Suprapubic skin (tissue), 4 donors: ENCODE results near the gene UNCX. TPM values are rescaled to one million over a fixed set of nuclear protein-coding genes. Genes with fewer than 3 reads are reported as not detected.
A peak's percentile ranks its signal among the peaks of the same experiment; 100 is the strongest.
"Not testable (repeated sequence)": the region's sequence is repeated elsewhere in the genome, so short reads cannot be mapped to it uniquely, and the experiment has no call there.

Experiments used
- DNase-seq, 2 donors: peaks; one replicate each; pipeline ENCODE4 v3.0.0-alpha.2; 2019; ENCODE audit warnings: low spot score in 2 of 2
- H3K27ac ChIP-seq: fragments of 200-600 bp; sonication (generic); one replicate; pipeline ENCODE4 v1.5.1; 2019
- H3K27me3 ChIP-seq: fragments of 200-600 bp; sonication (generic); one replicate; pipeline ENCODE4 v1.5.1; 2019
- H3K36me3 ChIP-seq: fragments of 200-600 bp; sonication (generic); one replicate; pipeline ENCODE4 v1.5.1; 2019
- H3K4me1 ChIP-seq: fragments of 200-600 bp; sonication (generic); one replicate; pipeline ENCODE4 v1.5.1; 2019
- H3K4me3 ChIP-seq: fragments of 200-600 bp; sonication (generic); one replicate; pipeline ENCODE4 v1.5.1; 2019; ENCODE audit warnings: mild to moderate bottlenecking
- H3K9me3 ChIP-seq: fragments of 200-600 bp; sonication (generic); one replicate; pipeline ENCODE4 v1.5.1; 2019
- CTCF ChIP-seq, 2 donors: fragments of 200-600 bp in 1 of 2; fragments of 450-650 bp in 1 of 2; sonication (generic) in 1 of 2; IDR thresholded peaks; one replicate each; pipeline ENCODE4 v1.5.1; 2016 to 2019; ENCODE audit warnings: antibody characterized with exemption in 2 of 2, mild to moderate bottlenecking in 1 of 2, moderate library complexity in 1 of 2
- EP300 ChIP-seq: sonication (generic); formaldehyde crosslinking; IDR thresholded peaks from one replicate; pipeline ENCODE4 v1.6.1; 2017; ENCODE audit warnings: antibody characterized with exemption
- POLR2A ChIP-seq, 2 donors: fragments of 450-650 bp; IDR thresholded peaks; one replicate each; pipeline ENCODE4 v1.6.1; 2017; ENCODE audit warnings: antibody characterized with exemption in 2 of 2, mild to moderate bottlenecking in 2 of 2, moderate library complexity in 2 of 2
- POLR2AphosphoS5 ChIP-seq, 3 donors: sonication (generic); formaldehyde crosslinking; IDR thresholded peaks; one replicate each; pipeline ENCODE4 v1.6.1; 2017; ENCODE audit warnings: antibody characterized with exemption in 3 of 3
- whole genome bisulfite sequencing: methylation state at CpG from one replicate; pipeline ENCODE4 v1.1.5; 2018; 5-methylcytosine and 5-hydroxymethylcytosine counted together
- total RNA-seq, 4 donors: library from RNA; depleted of rRNA; stranded (reverse); fragments of >200 nt; gene quantifications; one replicate each; pipeline ENCODE4 v1.1.0, GENCODE V29; 2016

Gene UNCX
- total RNA-seq, 4 donors from 2014 or later: not detected

- Histone ChIP-seq H3K9me3 (no peaks in the 10 kb centered on the region), H3K27me3 (peaks cover 80% of the 10 kb centered on the region), H3K4me3 (no peak overlapping the region), H3K4me1 (no peaks in the 10 kb centered on the region), H3K27ac (no peak overlapping the region), H3K36me3 (no peaks in the 10 kb centered on the region)
- WGBS: 51% methylated on average over 15 of the region's 15 CpGs
- no peak for TF ChIP-seq EP300
- TF ChIP-seq CTCF (IDR thresholded peaks at IDR 0.05): no peak
- no peak for TF ChIP-seq POLR2A (IDR thresholded peaks at IDR 0.05)
- DNase-seq: no peak
These were observed 40.4 kb upstream of the UNCX start for GRCh38 chr7:1192171-1192676.

GRCh38 chr7:1193593-1194424, 38.9 kb upstream of the UNCX start:
- WGBS: 37% methylated on average over 8 of the region's 36 CpGs
- H3K4me3 ChIP-seq: no peak overlapping the region
- H3K36me3 ChIP-seq: no peaks in the 10 kb centered on the region
- TF ChIP-seq POLR2A (IDR thresholded peaks at IDR 0.05) (no peak), POLR2AphosphoS5 (IDR thresholded peaks at IDR 0.05) (no peak), CTCF (IDR thresholded peaks at IDR 0.05) (peak in 1 of 2 donors; percentile 34), EP300 (no peak)
- H3K27ac ChIP-seq: no peak overlapping the region
- peaks cover 83% of the 10 kb centered on the region for H3K27me3 ChIP-seq
- no peak for DNase-seq
- H3K9me3 ChIP-seq: no peaks in the 10 kb centered on the region
- H3K4me1 ChIP-seq: no peaks in the 10 kb centered on the region

- not testable (repeated sequence) for H3K4me3 ChIP-seq, H3K9me3 ChIP-seq, H3K36me3 ChIP-seq, H3K27ac ChIP-seq, DNase-seq, H3K4me1 ChIP-seq
- no CpG with 5 or more reads among the region's 4 CpGs for WGBS
- peaks cover 88% of the 10 kb centered on the region for H3K27me3 ChIP-seq
These were observed 36.2 kb upstream of the UNCX start for GRCh38 chr7:1196441-1196840.

- H3K36me3 ChIP-seq: no peaks in the 10 kb centered on the region
- 93% methylated on average over 6 of the region's 6 CpGs for WGBS
- H3K9me3 ChIP-seq: no peaks in the 10 kb centered on the region
- no peak overlapping the region for H3K4me3 ChIP-seq
- H3K27me3 ChIP-seq: peaks cover 88% of the 10 kb centered on the region
- DNase-seq: no peak
- H3K27ac ChIP-seq: no peak overlapping the region
- H3K4me1 ChIP-seq: no peaks in the 10 kb centered on the region
- TF ChIP-seq EP300 (no peak), POLR2A (IDR thresholded peaks at IDR 0.05) (no peak), CTCF (IDR thresholded peaks at IDR 0.05) (no peak), POLR2AphosphoS5 (IDR thresholded peaks at IDR 0.05) (no peak)
These were observed 35.7 kb upstream of the UNCX start for GRCh38 chr7:1196950-1197349.

GRCh38 chr7:1197997-1198625, 34.6 kb upstream of the UNCX start:
- H3K36me3 ChIP-seq: no peaks in the 10 kb centered on the region
- no peak for TF ChIP-seq POLR2AphosphoS5 (IDR thresholded peaks at IDR 0.05)
- no peak for TF ChIP-seq CTCF (IDR thresholded peaks at IDR 0.05)
- no peak for TF ChIP-seq EP300
- TF ChIP-seq POLR2A (IDR thresholded peaks at IDR 0.05): no peak
- DNase-seq: no peak
- H3K4me1 ChIP-seq: no peaks in the 10 kb centered on the region
- H3K27ac ChIP-seq: no peak overlapping the region
- no peak overlapping the region for H3K4me3 ChIP-seq
- peaks cover 86% of the 10 kb centered on the region for H3K27me3 ChIP-seq
- no peaks in the 10 kb centered on the region for H3K9me3 ChIP-seq
- WGBS: 30% methylated on average over 15 of the region's 15 CpGs
